Lower leg skin (tissue), 4 donors: ENCODE results near the gene LAMA4. TPM values are rescaled to one million over a fixed set of nuclear protein-coding genes. Genes with fewer than 3 reads are reported as not detected.

Source experiments
- DNase-seq, 2 donors: peaks; one replicate each; pipeline ENCODE4 v3.0.0-alpha.2; 2019; ENCODE audit warnings: low spot score in 2 of 2
- H3K4me3 ChIP-seq: fragments of 200-600 bp; sonication (generic); 2 replicates; pipeline ENCODE4 v1.5.1; 2017; ENCODE audit warnings: mild to moderate bottlenecking, low read depth; ENCODE audit not compliant: poor library complexity, severe bottlenecking
- POLR2A ChIP-seq, 2 donors: fragments of 450-650 bp; IDR thresholded peaks; one replicate each; pipeline ENCODE4 v1.6.1; 2016 to 2017; ENCODE audit warnings: antibody characterized with exemption in 2 of 2, mild to moderate bottlenecking in 1 of 2, moderate library complexity in 1 of 2
- WGBS, 2 donors: methylation state at CpG; one replicate each; pipeline ENCODE4 v1.1.5; 2018; 5-methylcytosine and 5-hydroxymethylcytosine counted together
- intact Hi-C: fragments of 100-400 bp; cut with DNase I; formaldehyde crosslinking; loops from one replicate; pipeline ENCODE4 v1.15.0; 2023; ENCODE audit warnings: low total_unique reads
- total RNA-seq, 4 donors: library from RNA; depleted of rRNA; stranded (reverse); fragments of >200 nt; gene quantifications; one replicate each; pipeline ENCODE4 v1.1.0, GENCODE V29; 2016
- TF ChIP-seq, protein P1 (sequence below), 3 donors: fragments of 450-650 bp; IDR thresholded peaks; one replicate each; pipeline ENCODE4 v1.5.1; 2016; ENCODE audit warnings: antibody characterized with exemption in 3 of 3, mild to moderate bottlenecking in 3 of 3, moderate library complexity in 2 of 3

The LAMA4 gene
- total RNA-seq, 4 donors from 2014 or later, result 11.0 to 18.7 (median 17.4) TPM

DNA sequence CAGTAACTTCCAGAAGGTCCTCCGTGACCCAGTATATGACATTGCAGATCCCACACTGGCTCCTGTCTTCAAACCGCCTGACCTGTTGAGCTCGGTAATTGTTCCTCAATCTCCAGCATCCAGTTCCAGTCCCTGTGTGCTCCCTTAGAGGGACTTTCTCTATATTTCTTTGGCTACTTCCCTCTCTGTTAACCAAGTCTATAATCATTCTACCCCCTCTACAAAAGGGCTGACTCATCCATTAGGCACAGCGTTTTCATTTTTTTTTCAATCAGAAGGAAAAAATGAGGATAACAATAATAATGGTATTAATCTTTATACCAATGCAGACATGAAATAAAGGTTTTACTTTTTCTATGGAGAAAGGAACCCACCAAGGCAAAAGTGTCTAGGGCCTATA is 97.7 kb downstream of the LAMA4 start:
- no peak for DNase-seq
- 89 to 90% methylated on average over 4 of the region's 4 CpGs for WGBS, 2 donors
- intact Hi-C loops, result no loop called here
- no peak for TF ChIP-seq POLR2A (IDR thresholded peaks at IDR 0.05)
- TF ChIP-seq, protein P1, sequence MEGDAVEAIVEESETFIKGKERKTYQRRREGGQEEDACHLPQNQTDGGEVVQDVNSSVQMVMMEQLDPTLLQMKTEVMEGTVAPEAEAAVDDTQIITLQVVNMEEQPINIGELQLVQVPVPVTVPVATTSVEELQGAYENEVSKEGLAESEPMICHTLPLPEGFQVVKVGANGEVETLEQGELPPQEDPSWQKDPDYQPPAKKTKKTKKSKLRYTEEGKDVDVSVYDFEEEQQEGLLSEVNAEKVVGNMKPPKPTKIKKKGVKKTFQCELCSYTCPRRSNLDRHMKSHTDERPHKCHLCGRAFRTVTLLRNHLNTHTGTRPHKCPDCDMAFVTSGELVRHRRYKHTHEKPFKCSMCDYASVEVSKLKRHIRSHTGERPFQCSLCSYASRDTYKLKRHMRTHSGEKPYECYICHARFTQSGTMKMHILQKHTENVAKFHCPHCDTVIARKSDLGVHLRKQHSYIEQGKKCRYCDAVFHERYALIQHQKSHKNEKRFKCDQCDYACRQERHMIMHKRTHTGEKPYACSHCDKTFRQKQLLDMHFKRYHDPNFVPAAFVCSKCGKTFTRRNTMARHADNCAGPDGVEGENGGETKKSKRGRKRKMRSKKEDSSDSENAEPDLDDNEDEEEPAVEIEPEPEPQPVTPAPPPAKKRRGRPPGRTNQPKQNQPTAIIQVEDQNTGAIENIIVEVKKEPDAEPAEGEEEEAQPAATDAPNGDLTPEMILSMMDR (IDR thresholded peaks at IDR 0.05), result no peak
- no peak overlapping the region for H3K4me3 ChIP-seq

DNA sequence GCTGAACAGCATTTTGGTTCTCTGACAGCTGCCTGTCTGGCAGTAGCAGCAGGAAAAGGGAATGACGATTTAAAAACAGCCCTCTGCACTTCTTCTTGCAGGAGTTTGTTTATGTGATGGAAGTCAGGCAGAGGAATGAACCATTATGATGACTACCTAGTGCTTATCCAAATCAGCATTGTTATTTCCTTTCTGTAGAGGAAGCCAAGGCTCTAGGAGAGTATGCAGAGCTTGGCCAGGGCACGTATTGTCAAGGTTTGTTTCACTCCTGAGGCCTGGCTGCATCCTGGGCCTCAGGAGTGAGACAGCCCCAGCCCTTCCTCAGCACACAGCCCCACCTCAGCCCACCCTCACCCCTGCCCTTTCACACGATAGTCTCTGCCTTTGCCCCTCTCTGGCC is 98.5 kb downstream of the LAMA4 start:
- H3K4me3 ChIP-seq, result no peak overlapping the region
- intact Hi-C loops, result no loop called here
- TF ChIP-seq, protein P1 (IDR thresholded peaks at IDR 0.05), result no peak
- TF ChIP-seq POLR2A (IDR thresholded peaks at IDR 0.05), result no peak
- DNase-seq, result no peak
- WGBS, 2 donors, result 63 to 78% methylated on average over 3 of the region's 3 CpGs

DNA sequence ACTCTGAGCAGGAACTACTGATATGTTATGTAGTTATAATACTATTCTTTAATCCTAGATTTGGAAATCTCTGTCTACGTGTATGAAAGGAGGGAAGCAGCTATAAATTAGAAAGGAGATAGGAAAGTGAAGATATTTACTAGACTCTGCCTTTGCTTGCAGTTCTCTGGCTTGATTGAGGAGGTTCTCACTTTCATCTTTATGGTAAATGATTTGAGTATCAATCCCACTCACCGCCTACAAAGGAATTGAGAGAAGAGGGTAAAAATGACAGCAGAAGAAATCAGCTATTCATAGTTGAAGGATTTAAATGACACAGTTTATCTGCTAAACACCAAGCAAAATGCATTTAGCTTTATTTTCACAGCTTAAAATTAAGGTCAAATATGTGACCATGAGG is 99.7 kb downstream of the LAMA4 start:
- H3K4me3 ChIP-seq, result no peak overlapping the region
- 88 to 91% methylated on average over 2 of the region's 2 CpGs for WGBS, 2 donors
- intact Hi-C loops, result no loop called here
- no peak for DNase-seq
- no peak for TF ChIP-seq POLR2A (IDR thresholded peaks at IDR 0.05)
- TF ChIP-seq, protein P1 (IDR thresholded peaks at IDR 0.05), result no peak

DNA sequence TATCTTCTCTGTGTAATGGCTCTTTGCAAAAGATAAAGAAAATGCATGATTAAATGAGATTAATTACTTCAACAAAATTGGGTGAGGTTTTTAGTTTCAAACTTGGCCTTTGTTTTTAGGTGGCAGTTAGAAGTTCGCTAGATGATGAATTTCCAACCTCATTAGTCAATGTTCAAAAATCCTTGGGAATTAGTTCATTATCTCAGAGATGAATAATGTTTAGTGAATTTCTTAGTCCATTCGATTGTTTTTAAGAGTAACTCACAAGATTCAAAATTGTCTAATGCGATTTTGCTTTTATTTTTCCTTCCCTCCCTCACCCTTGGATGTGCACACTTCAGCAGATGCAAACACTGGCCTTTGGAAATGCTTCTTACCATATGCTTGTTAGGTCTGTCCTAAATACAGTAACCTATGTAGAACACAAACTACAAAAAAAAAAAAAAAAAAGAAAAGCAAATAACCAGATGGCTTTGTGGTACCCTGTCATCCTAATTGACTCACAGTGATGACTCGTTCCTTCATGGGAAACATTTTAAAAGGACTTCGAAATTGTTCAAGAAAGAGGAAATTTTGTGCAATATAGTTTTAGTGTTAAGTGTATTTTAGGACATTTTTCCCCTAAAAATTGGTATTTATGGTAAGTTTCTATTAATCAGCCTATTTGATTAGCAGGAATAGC is 100.3 kb downstream of the LAMA4 start:
- TF ChIP-seq, protein P1 (IDR thresholded peaks at IDR 0.05), result no peak
- 69 to 72% methylated on average over 5 of the region's 5 CpGs for WGBS, 2 donors
- intact Hi-C loops, result no loop called here
- H3K4me3 ChIP-seq, result no peak overlapping the region
- DNase-seq, result no peak

DNA sequence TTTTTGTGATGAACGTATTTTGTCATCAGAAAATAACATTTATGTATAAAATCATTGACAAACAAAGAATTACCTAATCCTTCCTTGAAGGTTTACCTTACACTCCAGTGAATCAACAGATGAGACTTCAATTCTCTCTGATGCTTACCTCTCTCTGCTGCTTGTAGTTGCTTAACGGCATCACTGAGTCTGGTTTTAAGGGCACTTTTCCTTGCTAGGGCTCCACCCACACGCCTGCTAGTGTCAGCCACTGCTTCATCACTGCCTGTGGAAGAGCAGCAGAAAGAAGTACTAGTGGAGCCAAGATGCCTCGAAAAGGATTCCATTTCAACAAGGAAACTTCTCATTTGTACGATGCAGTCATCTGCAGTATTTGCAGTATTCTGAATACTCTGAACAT is 104.0 kb downstream of the LAMA4 start:
- DNase-seq, result no peak
- TF ChIP-seq, protein P1 (IDR thresholded peaks at IDR 0.05), result no peak
- no peak for TF ChIP-seq POLR2A (IDR thresholded peaks at IDR 0.05)
- 36 to 56% methylated on average over 5 of the region's 5 CpGs for WGBS, 2 donors
- H3K4me3 ChIP-seq, result no peak overlapping the region
- intact Hi-C loops, result no loop called here

DNA sequence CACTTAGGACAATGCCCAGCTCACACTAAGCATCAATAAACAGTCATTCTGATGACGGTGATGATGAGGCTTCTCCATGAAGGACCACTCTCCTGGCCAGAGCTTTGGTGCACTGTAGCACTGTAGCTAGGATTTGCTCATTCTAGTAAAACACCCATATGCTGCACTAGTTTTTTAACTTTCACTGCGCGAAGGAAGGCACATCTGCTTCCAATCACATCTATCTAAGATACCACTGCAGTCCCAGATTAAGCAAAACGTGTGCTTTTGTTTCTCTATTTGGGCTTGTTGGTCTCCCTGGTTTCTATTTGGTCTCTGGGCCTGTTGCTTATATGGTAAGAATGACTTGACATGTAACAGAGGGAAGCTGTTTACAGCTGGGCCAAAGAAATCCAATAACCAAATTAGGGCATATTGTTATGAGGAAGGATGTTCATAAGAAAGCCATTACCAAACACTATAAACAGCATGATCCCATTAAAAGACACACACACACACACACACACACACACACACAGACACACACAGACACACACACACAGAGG is 104.6 kb downstream of the LAMA4 start:
- WGBS, 2 donors, result 62% methylated on average over 4 of the region's 4 CpGs
- TF ChIP-seq POLR2A (IDR thresholded peaks at IDR 0.05), result no peak
- TF ChIP-seq, protein P1 (IDR thresholded peaks at IDR 0.05), result no peak
- no peak for DNase-seq
- intact Hi-C loops, result no loop called here
- no peak overlapping the region for H3K4me3 ChIP-seq
